C4-2B (cell line): ENCODE results near the gene DCDC2.

Source experiments
- H3K27ac ChIP-seq: fragments of 450-650 bp; 2 replicates; pipeline ENCODE4 v1.5.1; 2017
- CTCF ChIP-seq: fragments of 450-650 bp; conservative IDR thresholded peaks from 2 replicates; pipeline ENCODE4 v1.5.1; 2017; ENCODE audit warnings: mild to moderate bottlenecking
- ZFX ChIP-seq: fragments of 450-650 bp; IDR thresholded peaks from 2 replicates; pipeline ENCODE4 v1.6.1; 2017

The DCDC2 gene

GRCh38 chr6:24358219-24358821 is 461 bp upstream of the DCDC2 start:
- H3K27ac ChIP-seq: no peak overlapping the region
- no peak for TF ChIP-seq ZFX
- no peak for TF ChIP-seq CTCF

GRCh38 chr6:24356310-24356973 is 1.4 kb downstream of the DCDC2 start:
- TF ChIP-seq ZFX: no peak
- TF ChIP-seq CTCF: no peak
- H3K27ac ChIP-seq: no peak overlapping the region

- H3K27ac ChIP-seq: no peak overlapping the region
- TF ChIP-seq ZFX: no peak
- TF ChIP-seq CTCF: no peak
These were observed 2.5 kb downstream of the DCDC2 start for GRCh38 chr6:24355393-24355792.

GRCh38 chr6:24353861-24354260 is 4.0 kb downstream of the DCDC2 start:
- no peak for TF ChIP-seq CTCF
- TF ChIP-seq ZFX: no peak
- H3K27ac ChIP-seq: no peak overlapping the region

- TF ChIP-seq CTCF (no peak), ZFX (no peak)
- H3K27ac ChIP-seq: no peak overlapping the region
These were observed 5.4 kb downstream of the DCDC2 start for GRCh38 chr6:24352434-24352833.

GRCh38 chr6:24344976-24345375 is 12.9 kb downstream of the DCDC2 start:
- H3K27ac ChIP-seq: no peak overlapping the region
- TF ChIP-seq ZFX (no peak), CTCF (no peak)

GRCh38 chr6:24340998-24341938 is 16.6 kb downstream of the DCDC2 start:
- TF ChIP-seq CTCF: no peak
- no peak for TF ChIP-seq ZFX
- H3K27ac ChIP-seq: no peak overlapping the region
